T47D (cell line): Measurements from ENCODE around the gene NLK.
"Not testable (repeated sequence)": the region's sequence is repeated elsewhere in the genome, so short reads cannot be mapped to it uniquely, and the experiment has no call there.

Source experiments
- DNase-seq, 2 experiments: peaks; one replicate each; pipeline versions ENCODE4 v3.0.0 to v3.0.0-alpha.2; 2011 to 2012; ENCODE audit warnings: low read depth in 1 of 2, low spot score in 1 of 2
- JUND ChIP-seq: IDR thresholded peaks from 2 replicates; pipeline ENCODE4 v1.6.1; 2012; ENCODE audit warnings: low read depth
- in situ Hi-C: cut with HindIII; loops from 2 replicates; pipeline ENCODE4 v1.10.0; 2016; ENCODE audit warnings: low sequenced_read_pairs, low pct_unique_long_range_greater_than_20kb

Gene NLK

GRCh38 chr17:28185658-28186057 is 143.2 kb downstream of the NLK start:
- no peak for DNase-seq
- no peak for TF ChIP-seq JUND
- in situ Hi-C loops: no loop called here

- DNase-seq, in situ Hi-C loops: not testable (repeated sequence)
These were observed 144.0 kb downstream of the NLK start for GRCh38 chr17:28186472-28186871.

- in situ Hi-C loops: no loop called here
- TF ChIP-seq JUND: no peak
- DNase-seq: no peak
These were observed 145.5 kb downstream of the NLK start for GRCh38 chr17:28187931-28188330.

GRCh38 chr17:28188841-28189263 is 146.4 kb downstream of the NLK start:
- no peak for TF ChIP-seq JUND
- peak in 1 of 2 experiments; percentile 40 for DNase-seq
- in situ Hi-C loops: no loop called here

- no peak for TF ChIP-seq JUND
- in situ Hi-C loops: no loop called here
- no peak for DNase-seq
These were observed 147.2 kb downstream of the NLK start for GRCh38 chr17:28189667-28190066.

GRCh38 chr17:28191018-28191417 is 148.5 kb downstream of the NLK start:
- no peak for TF ChIP-seq JUND
- DNase-seq: no peak
- in situ Hi-C loops: no loop called here

- no peak for TF ChIP-seq JUND
- in situ Hi-C loops: no loop called here
- peak in 1 of 2 experiments; percentile 25 for DNase-seq
These were observed 150.8 kb downstream of the NLK start for GRCh38 chr17:28193241-28193640.

GRCh38 chr17:28194382-28194781 is 151.9 kb downstream of the NLK start:
- no peak for TF ChIP-seq JUND
- in situ Hi-C loops: no loop called here
- no peak for DNase-seq

GRCh38 chr17:28196636-28197035 is 154.2 kb downstream of the NLK start:
- no peak for TF ChIP-seq JUND
- in situ Hi-C loops: no loop called here
- DNase-seq: no peak

- in situ Hi-C loops: no loop called here
- DNase-seq: no peak
- no peak for TF ChIP-seq JUND
These were observed 156.6 kb downstream of the NLK start for GRCh38 chr17:28199115-28199514.

- TF ChIP-seq JUND: no peak
- in situ Hi-C loops: no loop called here
- no peak for DNase-seq
These were observed 157.3 kb downstream of the NLK start for GRCh38 chr17:28199728-28200127.

- no peak for TF ChIP-seq JUND
- in situ Hi-C loops: no loop called here
- DNase-seq: no peak
These were observed 158.8 kb downstream of the NLK start for GRCh38 chr17:28201315-28201714.

- in situ Hi-C loops: no loop called here
- no peak for TF ChIP-seq JUND
- DNase-seq: no peak
These were observed 161.8 kb downstream of the NLK start for GRCh38 chr17:28204244-28204643.

GRCh38 chr17:28204751-28205150 is 162.3 kb downstream of the NLK start:
- in situ Hi-C loops: no loop called here
- no peak for DNase-seq
- no peak for TF ChIP-seq JUND
